GM13977 (cell line): Measurements from ENCODE around the gene MKI67.
A peak's percentile ranks its signal among the peaks of the same experiment; 100 is the strongest.

Experiments
- DNase-seq: peaks from one replicate; pipeline ENCODE4 v3.0.0; 2012; ENCODE audit warnings: low spot score
- in situ Hi-C: fragments of 300-500 bp; cut with MboI; formaldehyde crosslinking; loops from one replicate; pipeline ENCODE4 v1.12.0; 2022; ENCODE audit warnings: low sequenced_read_pairs, low pct_unique_long_range_greater_than_20kb, mixed read lengths, inconsistent platforms; ENCODE audit not compliant: unreplicated experiment
- TF ChIP-seq, protein P1 (sequence below): IDR thresholded peaks from 2 replicates; pipeline ENCODE4 v1.5.1; 2012; ENCODE audit warnings: mild to moderate bottlenecking, control low read depth; ENCODE audit not compliant: insufficient read depth; ENCODE audit errors: extremely low read depth, missing control alignments

The MKI67 gene

GRCh38 chr10:128051548-128051947 is 74.7 kb downstream of the MKI67 start:
- TF ChIP-seq, protein P1, sequence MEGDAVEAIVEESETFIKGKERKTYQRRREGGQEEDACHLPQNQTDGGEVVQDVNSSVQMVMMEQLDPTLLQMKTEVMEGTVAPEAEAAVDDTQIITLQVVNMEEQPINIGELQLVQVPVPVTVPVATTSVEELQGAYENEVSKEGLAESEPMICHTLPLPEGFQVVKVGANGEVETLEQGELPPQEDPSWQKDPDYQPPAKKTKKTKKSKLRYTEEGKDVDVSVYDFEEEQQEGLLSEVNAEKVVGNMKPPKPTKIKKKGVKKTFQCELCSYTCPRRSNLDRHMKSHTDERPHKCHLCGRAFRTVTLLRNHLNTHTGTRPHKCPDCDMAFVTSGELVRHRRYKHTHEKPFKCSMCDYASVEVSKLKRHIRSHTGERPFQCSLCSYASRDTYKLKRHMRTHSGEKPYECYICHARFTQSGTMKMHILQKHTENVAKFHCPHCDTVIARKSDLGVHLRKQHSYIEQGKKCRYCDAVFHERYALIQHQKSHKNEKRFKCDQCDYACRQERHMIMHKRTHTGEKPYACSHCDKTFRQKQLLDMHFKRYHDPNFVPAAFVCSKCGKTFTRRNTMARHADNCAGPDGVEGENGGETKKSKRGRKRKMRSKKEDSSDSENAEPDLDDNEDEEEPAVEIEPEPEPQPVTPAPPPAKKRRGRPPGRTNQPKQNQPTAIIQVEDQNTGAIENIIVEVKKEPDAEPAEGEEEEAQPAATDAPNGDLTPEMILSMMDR, result no peak
- in situ Hi-C loops, result no loop called here
- no peak for DNase-seq

GRCh38 chr10:128050936-128051335 is 75.3 kb downstream of the MKI67 start:
- in situ Hi-C loops, result no loop called here
- TF ChIP-seq, protein P1, result no peak
- DNase-seq, result no peak

- TF ChIP-seq, protein P1, result no peak
- in situ Hi-C loops, result no loop called here
- no peak for DNase-seq
These were observed 76.1 kb downstream of the MKI67 start for GRCh38 chr10:128050121-128050516.

- no peak for DNase-seq
- in situ Hi-C loops, result no loop called here
- TF ChIP-seq, protein P1, result no peak
These were observed 76.8 kb downstream of the MKI67 start for GRCh38 chr10:128049226-128050120.

GRCh38 chr10:128048819-128049210 is 77.4 kb downstream of the MKI67 start:
- DNase-seq, result no peak
- TF ChIP-seq, protein P1, result no peak
- in situ Hi-C loops, result no loop called here

- TF ChIP-seq, protein P1, result no peak
- DNase-seq, result peak; percentile 51
- in situ Hi-C loops, result no loop called here
These were observed 78.0 kb downstream of the MKI67 start for GRCh38 chr10:128047991-128048818.
